Smooth muscle cell (in vitro differentiated cells): ENCODE results near the gene IFNL3. TPM values are rescaled to one million over a fixed set of nuclear protein-coding genes. Genes with fewer than 3 reads are reported as not detected.

Source experiments
- DNase-seq: peaks from one replicate; lab custom pipeline; 2025; ENCODE audit not compliant: unreplicated experiment; lab: John Stamatoyannopoulos, UW
- H2AFZ ChIP-seq: fragments of 200-600 bp; sonication (generic); 2 replicates; pipeline ENCODE4 v1.6.0; 2016; ENCODE audit warnings: antibody characterized with exemption, low read depth, mild to moderate bottlenecking
- H3F3A ChIP-seq: fragments of 200-600 bp; sonication (generic); 2 replicates; pipeline ENCODE4 v1.6.0; 2017; ENCODE audit warnings: antibody characterized with exemption, low read depth
- H3K27ac ChIP-seq: fragments of 200-600 bp; sonication (generic); 2 replicates; pipeline ENCODE4 v1.5.1; 2016; ENCODE audit warnings: low read depth, mild to moderate bottlenecking
- H3K27me3 ChIP-seq: fragments of 200-600 bp; sonication (generic); 2 replicates; pipeline ENCODE4 v1.6.1; 2016; ENCODE audit warnings: low read depth, mild to moderate bottlenecking
- H3K36me3 ChIP-seq: fragments of 200-600 bp; sonication (generic); 2 replicates; pipeline ENCODE4 v1.5.1; 2016; ENCODE audit warnings: low read depth
- H3K4me1 ChIP-seq: fragments of 200-600 bp; sonication (generic); 2 replicates; pipeline ENCODE4 v1.5.1; 2016; ENCODE audit warnings: low read depth
- H3K4me2 ChIP-seq: fragments of 200-600 bp; sonication (generic); 2 replicates; pipeline ENCODE4 v1.6.0; 2016; ENCODE audit warnings: mild to moderate bottlenecking
- H3K4me3 ChIP-seq: fragments of 200-600 bp; sonication (generic); 2 replicates; pipeline ENCODE4 v1.5.1; 2016; ENCODE audit warnings: mild to moderate bottlenecking
- H3K79me2 ChIP-seq: fragments of 200-600 bp; sonication (generic); 2 replicates; pipeline ENCODE4 v1.6.0; 2016; ENCODE audit warnings: low read depth, mild to moderate bottlenecking
- H3K9ac ChIP-seq: fragments of 200-600 bp; sonication (generic); 2 replicates; pipeline ENCODE4 v1.6.0; 2016; ENCODE audit warnings: low read depth
- H3K9me3 ChIP-seq: fragments of 200-600 bp; sonication (generic); replicated peaks from 2 replicates; pipeline ENCODE4 v1.5.1; 2016; ENCODE audit warnings: low read depth
- H4K20me1 ChIP-seq: fragments of 200-600 bp; sonication (generic); 2 replicates; pipeline ENCODE4 v1.6.0; 2016; ENCODE audit warnings: low read depth
- WGBS: methylation state at CpG from one replicate; pipeline ENCODE4 v1.1.7; 2016; ENCODE audit warnings: low lambda C conversion rate; 5-methylcytosine and 5-hydroxymethylcytosine counted together
- polyA plus RNA-seq: library from polyadenylated mRNA; unstranded; fragments of >200 nt; fragmentation: Nextera tagmentation; extraction: Ambion mirVana; gene quantifications from 2 replicates; pipeline ENCODE4 v1.2.1, GENCODE V29; 2016
- total RNA-seq: library from RNA; depleted of rRNA; stranded (reverse); fragments of >200 nt; gene quantifications from 2 replicates; pipeline ENCODE4 v1.2.3, GENCODE V29; 2014
- TF ChIP-seq, protein P1 (sequence below): fragments of 200-600 bp; sonication (generic); IDR thresholded peaks from 2 replicates; pipeline ENCODE4 v1.5.1; 2017; ENCODE audit warnings: borderline replicate concordance, mild to moderate bottlenecking, antibody characterized with exemption; ENCODE audit not compliant: insufficient read depth, poor library complexity, severe bottlenecking

Gene IFNL3
- total and polyA plus RNA-seq, 2 experiments from 2014 or later: 0.34 TPM; not detected in 1

DNA sequence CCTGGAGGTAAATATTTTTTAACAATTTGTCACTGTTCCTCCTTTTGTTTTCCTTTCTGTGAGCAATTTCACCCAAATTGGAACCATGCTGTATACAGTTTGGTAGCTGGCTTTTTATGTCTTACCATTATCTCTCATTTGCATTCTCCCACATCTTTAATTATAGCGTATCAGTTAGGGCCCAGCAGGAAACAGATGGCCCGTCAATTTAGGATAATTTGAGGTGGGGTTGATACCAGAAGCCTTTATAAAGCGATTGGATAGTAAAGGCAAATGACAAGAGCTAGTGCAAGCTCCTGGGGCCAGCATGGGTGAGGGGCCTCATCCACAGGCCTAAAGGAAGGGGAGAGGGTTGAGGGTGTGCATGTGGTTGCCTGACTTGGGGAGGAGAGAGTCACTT is 7.7 kb upstream of the IFNL3 start:
- no peak overlapping the region for H3K4me2 ChIP-seq
- no peaks in the 10 kb centered on the region for H3K36me3 ChIP-seq
- H2AFZ ChIP-seq: no peak overlapping the region
- H3K9ac ChIP-seq: no peak overlapping the region
- no peak overlapping the region for H3K4me3 ChIP-seq
- no peaks in the 10 kb centered on the region for H3F3A ChIP-seq
- H4K20me1 ChIP-seq: no peaks in the 10 kb centered on the region
- TF ChIP-seq, protein P1, sequence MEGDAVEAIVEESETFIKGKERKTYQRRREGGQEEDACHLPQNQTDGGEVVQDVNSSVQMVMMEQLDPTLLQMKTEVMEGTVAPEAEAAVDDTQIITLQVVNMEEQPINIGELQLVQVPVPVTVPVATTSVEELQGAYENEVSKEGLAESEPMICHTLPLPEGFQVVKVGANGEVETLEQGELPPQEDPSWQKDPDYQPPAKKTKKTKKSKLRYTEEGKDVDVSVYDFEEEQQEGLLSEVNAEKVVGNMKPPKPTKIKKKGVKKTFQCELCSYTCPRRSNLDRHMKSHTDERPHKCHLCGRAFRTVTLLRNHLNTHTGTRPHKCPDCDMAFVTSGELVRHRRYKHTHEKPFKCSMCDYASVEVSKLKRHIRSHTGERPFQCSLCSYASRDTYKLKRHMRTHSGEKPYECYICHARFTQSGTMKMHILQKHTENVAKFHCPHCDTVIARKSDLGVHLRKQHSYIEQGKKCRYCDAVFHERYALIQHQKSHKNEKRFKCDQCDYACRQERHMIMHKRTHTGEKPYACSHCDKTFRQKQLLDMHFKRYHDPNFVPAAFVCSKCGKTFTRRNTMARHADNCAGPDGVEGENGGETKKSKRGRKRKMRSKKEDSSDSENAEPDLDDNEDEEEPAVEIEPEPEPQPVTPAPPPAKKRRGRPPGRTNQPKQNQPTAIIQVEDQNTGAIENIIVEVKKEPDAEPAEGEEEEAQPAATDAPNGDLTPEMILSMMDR: no peak
- peaks cover 56% of the 10 kb centered on the region for H3K27me3 ChIP-seq
- WGBS: 78% methylated on average over 3 of the region's 3 CpGs
- H3K9me3 ChIP-seq: no peaks in the 10 kb centered on the region
- no peaks in the 10 kb centered on the region for H3K4me1 ChIP-seq
- H3K27ac ChIP-seq: no peak overlapping the region
- H3K79me2 ChIP-seq: no peaks in the 10 kb centered on the region
- no peak for DNase-seq

DNA sequence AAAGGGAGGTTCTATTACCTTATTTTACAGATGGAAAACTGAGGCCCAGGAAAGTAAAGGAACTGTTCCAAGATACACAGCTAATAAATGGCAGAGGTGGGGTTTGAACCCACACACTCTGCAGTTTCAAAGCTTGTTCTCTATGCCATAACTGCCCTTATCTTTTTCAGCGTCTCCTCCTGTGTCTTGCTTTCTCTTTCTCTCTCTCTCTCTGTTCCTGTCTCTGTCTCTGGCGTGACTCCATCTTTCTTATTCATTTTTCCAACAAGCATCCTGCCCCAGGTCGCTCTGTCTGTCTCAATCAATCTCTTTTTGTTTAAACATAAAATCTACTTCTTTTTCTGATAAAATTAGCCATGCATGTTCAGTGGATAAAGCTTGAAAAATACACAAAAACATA is 7.0 kb upstream of the IFNL3 start:
- no peak for DNase-seq
- H3K36me3 ChIP-seq: no peaks in the 10 kb centered on the region
- WGBS: 59% methylated on average over 3 of the region's 3 CpGs
- H3K27me3 ChIP-seq: peaks cover 62% of the 10 kb centered on the region
- no peaks in the 10 kb centered on the region for H3K79me2 ChIP-seq
- H3F3A ChIP-seq: no peaks in the 10 kb centered on the region
- no peak overlapping the region for H3K27ac ChIP-seq
- H3K9ac ChIP-seq: no peak overlapping the region
- no peak overlapping the region for H3K4me3 ChIP-seq
- no peaks in the 10 kb centered on the region for H3K9me3 ChIP-seq
- H4K20me1 ChIP-seq: no peaks in the 10 kb centered on the region
- no peaks in the 10 kb centered on the region for H3K4me1 ChIP-seq
- TF ChIP-seq, protein P1: no peak
- no peak overlapping the region for H2AFZ ChIP-seq
- no peak overlapping the region for H3K4me2 ChIP-seq

DNA sequence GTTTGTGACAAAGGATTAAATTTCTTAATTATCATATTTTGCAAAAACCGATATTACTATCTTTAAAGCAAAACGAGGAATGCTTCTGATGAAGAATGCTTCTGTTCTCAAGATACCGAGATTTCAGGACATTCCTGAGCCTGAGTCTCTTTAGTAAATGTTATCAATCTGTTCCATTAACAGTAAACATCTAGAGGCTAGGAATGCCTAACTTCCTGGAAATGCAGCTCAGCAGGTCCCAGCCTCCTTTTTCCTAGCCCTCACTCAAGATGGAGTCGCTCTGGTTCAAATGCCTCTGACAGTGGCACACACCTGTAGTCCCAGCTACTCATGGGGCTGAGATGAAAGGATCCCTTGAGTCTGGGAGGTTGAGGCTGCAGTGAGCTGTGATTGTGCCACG is 6.3 kb upstream of the IFNL3 start:
- no peaks in the 10 kb centered on the region for H3F3A ChIP-seq
- H2AFZ ChIP-seq: no peak overlapping the region
- DNase-seq: no peak
- no peaks in the 10 kb centered on the region for H3K79me2 ChIP-seq
- H3K9ac ChIP-seq: no peak overlapping the region
- no peak overlapping the region for H3K27ac ChIP-seq
- H3K4me3 ChIP-seq: no peak overlapping the region
- TF ChIP-seq, protein P1: no peak
- peaks cover 63% of the 10 kb centered on the region for H3K27me3 ChIP-seq
- WGBS: 80% methylated on average over 5 of the region's 5 CpGs
- no peaks in the 10 kb centered on the region for H3K9me3 ChIP-seq
- no peaks in the 10 kb centered on the region for H4K20me1 ChIP-seq
- no peaks in the 10 kb centered on the region for H3K36me3 ChIP-seq
- no peak overlapping the region for H3K4me2 ChIP-seq
- H3K4me1 ChIP-seq: no peaks in the 10 kb centered on the region

DNA sequence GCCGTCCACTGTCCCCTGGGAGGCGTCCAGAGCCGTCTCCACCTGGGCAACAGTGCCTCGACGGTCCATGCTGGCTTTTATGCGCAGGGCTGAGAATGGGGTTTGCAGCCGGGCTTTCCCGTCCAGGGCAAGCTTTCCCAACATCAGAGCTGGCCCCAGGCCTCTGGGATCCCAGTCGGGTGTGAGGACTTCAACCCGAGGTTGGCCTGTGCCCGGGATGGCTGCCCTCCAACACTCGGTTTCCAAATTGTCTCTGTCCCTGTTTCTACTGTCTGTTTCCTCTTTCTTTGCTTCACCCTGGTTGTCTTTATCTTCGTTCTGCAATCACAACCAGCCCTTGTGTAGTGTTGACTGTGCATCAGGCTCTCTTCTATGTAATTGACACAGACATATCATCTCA is 4.0 kb upstream of the IFNL3 start, which contains the start of gene IFNL4:
Gene IFNL4 (minus strand): TSS at position 51 of the 400 bp plus-strand sequence.
- H3F3A ChIP-seq: no peaks in the 10 kb centered on the region
- DNase-seq: no peak
- H3K9ac ChIP-seq: no peak within 1 kb of the TSS
- H3K4me3 ChIP-seq: peak within 1 kb of the TSS; percentile 5
- H3K27me3 ChIP-seq: peaks cover 63% of the 10 kb centered on the region
- no peaks in the 10 kb centered on the region for H3K36me3 ChIP-seq
- peak within 1 kb of the TSS; percentile 78 for H3K4me2 ChIP-seq
- peak within 1 kb of the TSS; percentile 43 for H2AFZ ChIP-seq
- TF ChIP-seq, protein P1: no peak
- WGBS: 77% methylated on average over 13 of the region's 13 CpGs
- H3K79me2 ChIP-seq: no peaks in the 10 kb centered on the region
- no peak within 1 kb of the TSS for H3K27ac ChIP-seq
- H3K9me3 ChIP-seq: no peaks in the 10 kb centered on the region
- H3K4me1 ChIP-seq: no peaks in the 10 kb centered on the region
- H4K20me1 ChIP-seq: no peaks in the 10 kb centered on the region
